SK-N-MC (cell line): ENCODE results near the gene IL6.

ENCODE experiments used
- EZH2 ChIP-seq: fragments of 200-600 bp; sonication (generic); IDR thresholded peaks from one replicate; pipeline ENCODE4 v1.6.1; 2017; ENCODE audit warnings: antibody characterized with exemption
- FOXP2 ChIP-seq: optimal IDR thresholded peaks from 2 replicates; pipeline ENCODE3; 2011; ENCODE audit warnings: mild to moderate bottlenecking, moderate library complexity; ENCODE audit not compliant: insufficient read depth; ENCODE audit errors: extremely low read length, control extremely low read depth
- POLR2AphosphoS5 ChIP-seq: IDR thresholded peaks from 2 replicates; pipeline ENCODE4 v1.6.1; 2012; ENCODE audit warnings: mild to moderate bottlenecking, low read depth, low read length, borderline replicate concordance

GRCh38 chr7:22727714-22728035 lies 675 bp downstream of the IL6 start:
- TF ChIP-seq EZH2 (no peak), POLR2AphosphoS5 (no peak), FOXP2 (no peak)
